CD14-positive monocyte (primary cell): ENCODE data around the gene TOR1B. TPM values are rescaled to one million over a fixed set of nuclear protein-coding genes. Genes with fewer than 3 reads are reported as not detected.

Source experiments
- DNase-seq, 3 donors: peaks; one replicate each; pipeline ENCODE4 v3.0.0-alpha.2; 2011 to 2022
- H2AFZ ChIP-seq: 2 replicates; pipeline ENCODE4 v1.6.0; 2012; ENCODE audit warnings: mild to moderate bottlenecking, low read depth, low read length, inconsistent platforms; ENCODE audit not compliant: insufficient read depth, poor library complexity, severe bottlenecking
- H3K27ac ChIP-seq, 2 donors: 1 replicate in 1 of 2; 2 replicates in 1 of 2; pipeline ENCODE4 v1.5.1; 2012 to 2013; ENCODE audit warnings: low read length in 2 of 2, control low read depth in 1 of 2, inconsistent platforms in 1 of 2, low read depth in 1 of 2, mild to moderate bottlenecking in 1 of 2
- H3K27me3 ChIP-seq, 2 donors: one replicate each; pipeline versions ENCODE4 v1.6.0 to v1.6.1; 2011 to 2013; ENCODE audit warnings: low read length in 2 of 2; ENCODE audit not compliant: control insufficient read depth in 2 of 2, insufficient read depth in 2 of 2
- H3K36me3 ChIP-seq, 2 donors: replicated peaks in 1 of 2; 1 replicate in 1 of 2; 2 replicates in 1 of 2; pipeline versions ENCODE4 v1.5.1 to v1.6.1; 2012 to 2013; ENCODE audit warnings: low read length in 2 of 2, control low read depth in 1 of 2, inconsistent platforms in 1 of 2, mild to moderate bottlenecking in 1 of 2; ENCODE audit not compliant: insufficient read depth in 2 of 2, control insufficient read depth in 1 of 2
- H3K4me1 ChIP-seq, 2 donors: 1 replicate in 1 of 2; 2 replicates in 1 of 2; pipeline versions ENCODE4 v1.5.1 to v1.6.1; 2012 to 2013; ENCODE audit warnings: low read length in 2 of 2, control low read depth in 1 of 2, inconsistent platforms in 1 of 2, mild to moderate bottlenecking in 1 of 2, moderate library complexity in 1 of 2; ENCODE audit not compliant: insufficient read depth in 2 of 2, control insufficient read depth in 1 of 2
- H3K4me2 ChIP-seq: replicated peaks from 2 replicates; pipeline ENCODE3; 2012; ENCODE audit warnings: low read length, moderate library complexity, mild to moderate bottlenecking; ENCODE audit not compliant: poor library complexity, severe bottlenecking; ENCODE audit errors: extremely low read depth
- H3K4me3 ChIP-seq, 3 experiments: fragments of 200-600 bp in 1 of 3; sonication (generic) in 1 of 3; replicated peaks in 1 of 3; 1 replicate in 2 of 3; 2 replicates in 1 of 3; pipeline ENCODE4 v1.5.1; 2011 to 2013; ENCODE audit warnings: low read length in 3 of 3, mild to moderate bottlenecking in 3 of 3, control low read depth in 2 of 3, low read depth in 2 of 3, inconsistent platforms in 1 of 3, moderate library complexity in 1 of 3
- H3K79me2 ChIP-seq: 2 replicates; pipeline ENCODE4 v1.6.0; 2012; ENCODE audit warnings: mild to moderate bottlenecking, control low read depth, inconsistent platforms, low read length, moderate library complexity; ENCODE audit not compliant: insufficient read depth
- H3K9ac ChIP-seq: 2 replicates; pipeline ENCODE4 v1.6.0; 2017; ENCODE audit warnings: low read length, mild to moderate bottlenecking; ENCODE audit not compliant: insufficient read depth, poor library complexity, severe bottlenecking
- H3K9me3 ChIP-seq, 2 donors: replicated peaks in 1 of 2; 1 replicate in 1 of 2; 2 replicates in 1 of 2; pipeline versions ENCODE4 v1.5.1 to v1.6.1; 2012 to 2013; ENCODE audit warnings: low read length in 2 of 2, control low read depth in 1 of 2; ENCODE audit not compliant: control insufficient read depth in 1 of 2, insufficient read depth in 1 of 2
- H4K20me1 ChIP-seq: 2 replicates; pipeline ENCODE4 v1.6.0; 2012; ENCODE audit warnings: mild to moderate bottlenecking, low read length, control low read depth, moderate library complexity; ENCODE audit not compliant: insufficient read depth
- H3K27ac Mint-ChIP-seq, 7 donors: one replicate each; pipeline ENCODE4 v1.8.0; 2020; ENCODE audit warnings: mild to moderate bottlenecking in 7 of 7, mixed read lengths in 7 of 7, moderate library complexity in 6 of 7, inconsistent platforms in 2 of 7
- H3K27me3 Mint-ChIP-seq, 3 donors: one replicate each; pipeline ENCODE4 v1.8.0; 2021 to 2022; ENCODE audit warnings: low read depth in 3 of 3, mild to moderate bottlenecking in 3 of 3, mixed read lengths in 3 of 3, moderate library complexity in 3 of 3, inconsistent platforms in 1 of 3
- H3K36me3 Mint-ChIP-seq, 2 donors: one replicate each; pipeline ENCODE4 v1.8.0; 2020; ENCODE audit warnings: mixed read lengths in 2 of 2, inconsistent platforms in 1 of 2, mild to moderate bottlenecking in 1 of 2
- H3K4me1 Mint-ChIP-seq: one replicate; pipeline ENCODE4 v1.8.0; 2020; ENCODE audit warnings: mild to moderate bottlenecking, mixed read lengths
- H3K4me3 Mint-ChIP-seq, 2 donors: one replicate each; pipeline ENCODE4 v1.8.0; 2020; ENCODE audit warnings: mild to moderate bottlenecking in 2 of 2, mixed read lengths in 2 of 2, moderate library complexity in 1 of 2
- H3K9me3 Mint-ChIP-seq, 7 donors: one replicate each; pipeline ENCODE4 v1.8.0; 2020 to 2022; ENCODE audit warnings: mixed read lengths in 7 of 7, mild to moderate bottlenecking in 6 of 7, moderate library complexity in 6 of 7, inconsistent platforms in 2 of 7
- WGBS: methylation state at CpG from one replicate; pipeline ENCODE4 v1.1.5; 2013; ENCODE audit warnings: missing lambda C conversion rate; ENCODE audit not compliant: insufficient coverage; 5-methylcytosine and 5-hydroxymethylcytosine counted together
- intact Hi-C, 2 donors: fragments of 100-400 bp; cut with micrococcal nuclease; formaldehyde crosslinking; loops; one replicate each; pipeline versions ENCODE4 v1.15.0 to v1.15.1; 2023
- polyA plus RNA-seq, 3 donors: library from polyadenylated mRNA; depleted of rRNA in 1 of 3; unstranded in 2 of 3; stranded (reverse) in 1 of 3; fragments of 300-500 nt in 2 of 3; fragments of >200 nt in 1 of 3; fragmentation: Illumina TruSeq in 2 of 3; gene quantifications; 1 replicate in 2 of 3; 2 replicates in 1 of 3; pipeline ENCODE4 v1.2.3, GENCODE V29; 2012 to 2021
- TF ChIP-seq, protein P1 (sequence below): fragments of 200-600 bp; IDR thresholded peaks from one replicate; pipeline ENCODE4 v1.8.0; 2022; ENCODE audit warnings: antibody characterized with exemption, mild to moderate bottlenecking

The TOR1B gene
- polyA plus RNA-seq, 3 donors: 15.8 to 22.5 (median 18.0) TPM

- Histone ChIP-seq H3K4me3 (peak overlapping the region in 1 of 3 experiments; percentile 57), H3K4me2 (peak overlapping the region; percentile 62), H3K36me3 (no peaks in the 10 kb centered on the region), H4K20me1 (no peaks in the 10 kb centered on the region), H3K9ac (no peak overlapping the region), H2AFZ (no peak overlapping the region), H3K4me1 (peaks cover 75 to 83% of the 10 kb centered on the region in 2 donors), H3K27me3 (no peaks in the 10 kb centered on the region), H3K27ac (peak overlapping the region; percentile 61 to 81), H3K79me2 (no peaks in the 10 kb centered on the region), H3K9me3 (no peaks in the 10 kb centered on the region)
- no peak for DNase-seq
- peaks cover 2 to 8% of the 10 kb centered on the region in 2 donors for H3K36me3 Mint-ChIP-seq
- peak overlapping the region; percentile 19 to 71 for H3K4me3 Mint-ChIP-seq
- peaks cover 0 to 2% (median 0%) of the 10 kb centered on the region in 7 donors for H3K9me3 Mint-ChIP-seq
- intact Hi-C loops: loop anchor here (2.0 to 10.0 kb wide), 3 partner anchors 14 to 432 kb away; no protein-coding TSS in a partner anchor
- H3K4me1 Mint-ChIP-seq: peaks cover 85% of the 10 kb centered on the region
- TF ChIP-seq, protein P1, sequence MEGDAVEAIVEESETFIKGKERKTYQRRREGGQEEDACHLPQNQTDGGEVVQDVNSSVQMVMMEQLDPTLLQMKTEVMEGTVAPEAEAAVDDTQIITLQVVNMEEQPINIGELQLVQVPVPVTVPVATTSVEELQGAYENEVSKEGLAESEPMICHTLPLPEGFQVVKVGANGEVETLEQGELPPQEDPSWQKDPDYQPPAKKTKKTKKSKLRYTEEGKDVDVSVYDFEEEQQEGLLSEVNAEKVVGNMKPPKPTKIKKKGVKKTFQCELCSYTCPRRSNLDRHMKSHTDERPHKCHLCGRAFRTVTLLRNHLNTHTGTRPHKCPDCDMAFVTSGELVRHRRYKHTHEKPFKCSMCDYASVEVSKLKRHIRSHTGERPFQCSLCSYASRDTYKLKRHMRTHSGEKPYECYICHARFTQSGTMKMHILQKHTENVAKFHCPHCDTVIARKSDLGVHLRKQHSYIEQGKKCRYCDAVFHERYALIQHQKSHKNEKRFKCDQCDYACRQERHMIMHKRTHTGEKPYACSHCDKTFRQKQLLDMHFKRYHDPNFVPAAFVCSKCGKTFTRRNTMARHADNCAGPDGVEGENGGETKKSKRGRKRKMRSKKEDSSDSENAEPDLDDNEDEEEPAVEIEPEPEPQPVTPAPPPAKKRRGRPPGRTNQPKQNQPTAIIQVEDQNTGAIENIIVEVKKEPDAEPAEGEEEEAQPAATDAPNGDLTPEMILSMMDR: no peak
- 70% methylated on average over 6 of the region's 8 CpGs for WGBS
- peak overlapping the region; percentile 95 to 99 (median 97) for H3K27ac Mint-ChIP-seq
- H3K27me3 Mint-ChIP-seq: peaks cover 9 to 15% (median 9%) of the 10 kb centered on the region in 3 donors
Observed at GRCh38 chr9:129776566-129776937, 26.4 kb upstream of the TOR1B start.

DNA sequence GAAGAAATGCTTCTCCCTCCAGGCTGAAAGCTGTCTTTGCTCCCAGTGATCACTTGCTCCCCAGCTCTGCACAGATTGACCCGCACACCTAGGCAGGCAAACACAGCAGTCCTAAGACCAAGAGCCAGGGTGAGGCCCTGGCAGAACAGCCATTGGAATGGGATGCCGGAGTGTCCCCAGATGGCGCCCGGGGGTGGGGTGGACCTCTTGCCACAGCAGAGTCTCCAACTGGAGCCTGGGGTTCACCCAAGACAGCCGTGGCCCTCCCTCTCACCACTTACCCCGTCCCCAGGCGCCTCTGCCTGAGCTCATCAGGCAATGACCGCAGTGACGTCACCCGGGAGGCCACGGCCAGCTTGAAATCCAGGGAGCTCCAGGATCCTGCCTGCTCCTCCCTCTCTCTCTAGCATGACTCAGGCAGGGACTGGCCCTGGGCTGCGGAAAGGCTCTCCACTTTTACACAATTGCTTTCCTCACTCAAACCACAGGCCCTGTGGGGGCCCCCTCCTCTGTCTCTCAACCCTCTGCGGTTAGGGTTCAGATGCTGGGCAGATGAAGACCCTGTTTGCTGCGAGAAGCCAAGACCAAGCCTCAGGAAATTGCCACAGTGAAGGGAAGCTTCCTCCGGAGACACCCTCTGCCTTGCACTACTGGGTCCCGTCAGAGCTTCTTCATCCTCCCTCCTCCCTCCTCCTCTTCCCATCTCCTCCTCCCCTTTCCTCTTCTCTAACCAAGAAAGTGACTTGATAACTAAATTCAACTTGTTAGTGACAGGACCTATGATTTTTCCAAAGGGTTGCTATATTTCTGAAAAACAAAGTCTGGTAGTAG is 25.8 kb upstream of the TOR1B start:
- H3K36me3 Mint-ChIP-seq: peaks cover 2 to 8% of the 10 kb centered on the region in 2 donors
- Histone ChIP-seq H2AFZ (no peak overlapping the region), H3K9ac (no peak overlapping the region), H3K27me3 (no peaks in the 10 kb centered on the region), H4K20me1 (no peaks in the 10 kb centered on the region), H3K79me2 (no peaks in the 10 kb centered on the region), H3K9me3 (no peaks in the 10 kb centered on the region), H3K4me2 (peak overlapping the region; percentile 62), H3K36me3 (no peaks in the 10 kb centered on the region), H3K4me3 (peak overlapping the region in 1 of 3 experiments; percentile 57), H3K27ac (peak overlapping the region; percentile 61 to 81), H3K4me1 (peaks cover 75 to 83% of the 10 kb centered on the region in 2 donors)
- peak overlapping the region; percentile 95 to 99 (median 97) for H3K27ac Mint-ChIP-seq
- intact Hi-C loops: loop anchor here (1.0 to 10.0 kb wide), 4 partner anchors 14 to 432 kb away; no protein-coding TSS in a partner anchor
- H3K9me3 Mint-ChIP-seq: peaks cover 0 to 2% (median 0%) of the 10 kb centered on the region in 7 donors
- 5% methylated on average over 15 of the region's 16 CpGs for WGBS
- peaks cover 82% of the 10 kb centered on the region for H3K4me1 Mint-ChIP-seq
- H3K27me3 Mint-ChIP-seq: peaks cover 10 to 15% (median 10%) of the 10 kb centered on the region in 3 donors
- TF ChIP-seq, protein P1: no peak
- peak; percentile 100 for DNase-seq
- H3K4me3 Mint-ChIP-seq: peak overlapping the region; percentile 71 to 83
